ENCODE results near the gene TEX261. TPM values are rescaled to one million over a fixed set of nuclear protein-coding genes. Genes with fewer than 3 reads are reported as not detected.

The TEX261 gene
- total and polyA plus RNA-seq, 2 of the 8 experiments (the other 6 are each of a cell fraction or from before 2014, with no cell fraction given) = 25.2 to 30.1 TPM

DNA sequence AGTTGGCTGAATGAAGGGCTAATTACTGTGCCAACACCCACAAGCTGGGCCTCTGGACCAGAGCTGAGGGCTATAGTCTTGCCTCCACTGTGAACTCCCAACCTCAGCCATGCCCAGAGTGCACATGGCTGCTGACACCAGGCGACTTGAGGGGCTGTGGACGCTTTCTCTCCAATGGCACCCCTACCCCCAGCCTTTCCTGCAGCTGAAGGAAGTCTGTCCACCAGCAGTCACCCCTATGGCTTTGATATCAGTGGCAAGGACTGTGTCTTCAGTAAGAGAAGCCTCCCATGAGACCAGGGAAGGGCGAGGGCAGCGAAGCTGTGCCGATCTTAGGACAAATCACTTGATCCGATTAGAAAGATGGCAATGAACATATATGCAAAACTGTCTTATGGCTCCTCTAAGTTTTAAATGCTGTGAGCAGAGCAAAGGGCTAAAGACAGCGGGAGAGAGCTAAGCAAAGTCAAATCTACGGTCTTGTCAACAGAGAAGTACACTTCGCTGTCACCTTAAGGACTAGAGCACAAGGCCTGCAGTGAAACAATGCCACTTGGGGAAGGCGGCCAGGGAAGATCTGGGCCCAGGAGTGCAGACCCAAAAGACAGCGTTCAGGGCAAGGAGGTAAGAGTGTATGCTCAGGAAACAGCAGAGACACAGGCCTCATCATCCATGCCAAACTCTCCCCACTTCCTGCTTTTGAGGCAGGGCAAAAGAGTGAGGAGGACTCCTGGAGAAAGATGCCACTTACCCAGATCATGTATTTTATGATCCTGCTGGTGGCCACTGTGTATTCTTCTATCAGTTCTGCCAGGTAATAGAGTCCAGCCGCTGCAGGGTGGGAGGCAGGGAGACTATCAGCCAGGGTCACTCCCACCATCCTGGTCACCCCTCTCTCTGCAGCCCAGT, 1.5 kb downstream of the TEX261 start (continued):
- TF ChIP-seq RBBP5 (IDR thresholded peaks at IDR 0.05; ENCODE audit: borderline replicate concordance, low read depth, low read length) (no peak), CBX5 (IDR thresholded peaks at IDR 0.05; ENCODE audit: low read depth, low read length) (no peak), NANOG (IDR thresholded peaks at IDR 0.05; ENCODE audit: insufficient read depth, low read depth, low read length, poor library complexity, severe bottlenecking) (no peak)

Measured in H1 (cell line).